DND-41 (cell line): ENCODE results near the gene VAV2.

Source experiments
- CTCF ChIP-seq: IDR thresholded peaks from 2 replicates; pipeline ENCODE4 v1.5.1; 2012; ENCODE audit warnings: borderline replicate concordance, low read length, moderate library complexity, mild to moderate bottlenecking; ENCODE audit not compliant: poor library complexity, severe bottlenecking; ENCODE audit errors: extremely low read depth
- EZH2 ChIP-seq: IDR thresholded peaks from 3 replicates; pipeline ENCODE4 v1.6.1; 2012; ENCODE audit warnings: borderline replicate concordance, low read depth, mild to moderate bottlenecking, moderate library complexity, low read length, inconsistent platforms; ENCODE audit not compliant: severe bottlenecking

- no peak for TF ChIP-seq CTCF
- TF ChIP-seq EZH2: no peak
Measured at GRCh38 chr9:133818444-133818843, 173.7 kb downstream of the VAV2 start.
